ACC112 (cell line): ENCODE results near the gene GRB2.
"Not testable (repeated sequence)": the region's sequence is repeated elsewhere in the genome, so short reads cannot be mapped to it uniquely, and the experiment has no call there.

ENCODE experiments used
- H2AFZ ChIP-seq: fragments of 200-600 bp; sonication (generic); one replicate; pipeline ENCODE4 v1.6.0; 2017; ENCODE audit warnings: antibody characterized with exemption, low read length; ENCODE audit not compliant: unreplicated experiment
- H3K27ac ChIP-seq: fragments of 200-600 bp; sonication (generic); 2 replicates; pipeline ENCODE4 v1.5.1; 2014; ENCODE audit warnings: low read depth, mild to moderate bottlenecking, antibody characterized with exemption, low read length, moderate library complexity
- H3K27me3 ChIP-seq: fragments of 200-600 bp; sonication (generic); 2 replicates; pipeline ENCODE4 v1.6.1; 2014; ENCODE audit warnings: mild to moderate bottlenecking, antibody characterized with exemption, low read length, moderate library complexity, mixed read lengths; ENCODE audit not compliant: insufficient read depth
- H3K36me3 ChIP-seq: fragments of 200-600 bp; sonication (generic); 2 replicates; pipeline ENCODE4 v1.6.1; 2016; ENCODE audit warnings: mild to moderate bottlenecking, antibody characterized with exemption, low read length, moderate library complexity, mixed read lengths; ENCODE audit not compliant: insufficient read depth
- H3K4me1 ChIP-seq: fragments of 200-600 bp; sonication (generic); one replicate; pipeline ENCODE4 v1.6.1; 2016; ENCODE audit warnings: low read length, mixed read lengths; ENCODE audit not compliant: insufficient read depth, unreplicated experiment, control insufficient read depth
- H3K4me3 ChIP-seq: fragments of 200-600 bp; sonication (generic); 2 replicates; pipeline ENCODE4 v1.5.1; 2014; ENCODE audit warnings: mild to moderate bottlenecking, low read depth, low read length
- H3K79me2 ChIP-seq: fragments of 200-600 bp; sonication (generic); one replicate; pipeline ENCODE4 v1.6.0; 2016; ENCODE audit warnings: low read length; ENCODE audit not compliant: control insufficient read depth, unreplicated experiment, insufficient read depth

Gene GRB2

DNA sequence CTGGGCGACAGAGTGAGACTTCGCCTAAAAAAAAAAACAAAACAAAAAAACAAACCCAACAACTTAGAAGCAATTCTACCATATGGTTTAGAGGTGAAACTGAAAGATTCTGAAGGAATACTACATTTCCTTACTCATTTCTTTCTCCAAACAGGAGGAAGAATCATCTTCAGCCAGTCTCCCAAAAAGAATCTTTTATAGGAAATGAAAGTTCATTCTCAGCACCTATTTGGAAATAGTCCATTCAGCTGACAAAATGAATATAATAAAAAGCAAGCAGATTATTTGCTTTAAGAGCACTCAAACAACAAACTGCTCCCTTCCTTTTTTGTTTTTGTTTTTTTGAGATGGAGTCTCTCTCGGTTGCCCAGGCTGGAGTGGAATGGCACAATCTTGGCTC lies 17.7 kb downstream of the GRB2 start:
- peaks cover 29% of the 10 kb centered on the region for H3K4me1 ChIP-seq
- peaks cover 15% of the 10 kb centered on the region; the same call in 1 of the 2 replicates for H3K36me3 ChIP-seq
- no peak overlapping the region for H2AFZ ChIP-seq
- H3K4me3 ChIP-seq: no peak overlapping the region
- H3K79me2 ChIP-seq: peaks cover 78% of the 10 kb centered on the region
- H3K27ac ChIP-seq: no peak overlapping the region
- H3K27me3 ChIP-seq: no peaks in the 10 kb centered on the region

- peaks cover 15% of the 10 kb centered on the region; the same call in 1 of the 2 replicates for H3K36me3 ChIP-seq
- H3K4me1 ChIP-seq: peaks cover 17% of the 10 kb centered on the region
- peaks cover 72% of the 10 kb centered on the region for H3K79me2 ChIP-seq
- H3K4me3 ChIP-seq: no peak overlapping the region
- H3K27ac ChIP-seq: no peak overlapping the region
- no peak overlapping the region for H2AFZ ChIP-seq
- H3K27me3 ChIP-seq: no peaks in the 10 kb centered on the region
Measured at GRCh38 chr17:75386430-75386829, 19.0 kb downstream of the GRB2 start.

DNA sequence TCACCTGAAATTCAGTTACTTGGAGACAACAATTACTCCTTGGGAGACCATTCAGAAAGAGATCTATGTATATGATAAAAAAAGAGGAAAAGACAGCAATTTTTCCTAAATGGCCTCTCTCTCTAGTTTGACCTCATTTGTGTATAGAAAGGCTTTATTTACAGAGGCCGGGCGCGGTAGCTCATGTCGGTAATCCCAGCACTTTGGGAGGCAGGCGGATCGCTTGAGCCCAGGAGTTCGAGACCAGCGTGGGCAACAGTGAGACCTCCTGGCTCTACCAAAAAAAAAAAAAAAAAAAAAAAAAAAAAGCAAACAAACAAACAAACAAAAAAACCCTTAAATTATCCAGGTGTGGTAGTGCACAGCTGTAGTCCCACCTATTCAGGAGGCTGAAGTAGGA lies 20.7 kb downstream of the GRB2 start:
- H3K36me3 ChIP-seq: peaks cover 9% of the 10 kb centered on the region; the same call in 1 of the 2 replicates
- H3K4me1 ChIP-seq: peaks cover 7% of the 10 kb centered on the region
- no peak overlapping the region for H3K4me3 ChIP-seq
- H2AFZ ChIP-seq: no peak overlapping the region
- peaks cover 70% of the 10 kb centered on the region for H3K79me2 ChIP-seq
- H3K27ac ChIP-seq: no peak overlapping the region
- H3K27me3 ChIP-seq: no peaks in the 10 kb centered on the region

DNA sequence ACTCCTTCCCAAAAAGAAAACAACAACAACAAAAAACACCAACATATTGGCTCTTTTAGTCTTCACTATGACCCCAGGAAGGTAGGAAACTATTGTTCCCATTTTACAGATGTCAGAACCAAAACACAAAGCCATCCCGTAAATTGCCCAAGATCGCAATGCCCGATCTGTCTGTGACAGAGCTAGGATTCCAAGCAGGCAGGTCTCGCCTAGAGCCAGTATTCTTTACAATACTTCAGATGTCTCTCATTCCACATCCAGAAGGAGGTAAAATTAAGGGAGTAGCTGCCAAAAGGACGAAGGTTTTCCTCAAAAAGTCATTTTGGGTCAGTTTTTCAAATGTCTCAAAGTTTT lies 21.7 kb downstream of the GRB2 start:
- Histone ChIP-seq H3K27ac (no peak overlapping the region), H3K36me3 (peaks cover 9% of the 10 kb centered on the region; the same call in 1 of the 2 replicates), H3K79me2 (peaks cover 71% of the 10 kb centered on the region), H2AFZ (no peak overlapping the region), H3K27me3 (no peaks in the 10 kb centered on the region), H3K4me1 (peaks cover 7% of the 10 kb centered on the region), H3K4me3 (no peak overlapping the region)

DNA sequence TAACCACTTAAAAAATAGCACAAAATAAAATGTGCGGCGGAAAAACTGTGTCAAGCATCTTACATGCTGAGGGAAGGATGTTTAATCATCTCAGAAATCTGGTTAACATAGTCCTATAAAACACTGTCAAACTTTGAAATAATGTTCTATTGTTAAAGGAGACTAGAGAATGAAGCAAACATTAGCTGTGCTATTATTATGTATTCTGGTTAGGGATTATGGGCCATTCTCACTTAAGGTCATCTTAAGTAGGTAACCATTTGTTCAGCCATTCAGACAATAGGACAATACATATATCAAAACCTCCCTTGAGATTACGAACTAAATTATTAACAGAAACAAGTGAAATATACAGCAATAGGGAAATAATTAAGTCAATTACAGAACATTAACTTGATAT lies 24.7 kb downstream of the GRB2 start:
- Histone ChIP-seq H3K4me1 (peaks cover 7% of the 10 kb centered on the region), H3K4me3 (no peak overlapping the region), H3K79me2 (peaks cover 68% of the 10 kb centered on the region), H3K27me3 (no peaks in the 10 kb centered on the region), H3K36me3 (no peaks in the 10 kb centered on the region), H3K27ac (no peak overlapping the region), H2AFZ (no peak overlapping the region)

- H3K4me3 ChIP-seq: no peak overlapping the region
- peaks cover 7% of the 10 kb centered on the region for H3K4me1 ChIP-seq
- no peaks in the 10 kb centered on the region for H3K36me3 ChIP-seq
- H2AFZ ChIP-seq: no peak overlapping the region
- H3K27me3 ChIP-seq: no peaks in the 10 kb centered on the region
- H3K79me2 ChIP-seq: peaks cover 69% of the 10 kb centered on the region
- H3K27ac ChIP-seq: no peak overlapping the region
Measured at GRCh38 chr17:75380315-75380714, 25.2 kb downstream of the GRB2 start.

DNA sequence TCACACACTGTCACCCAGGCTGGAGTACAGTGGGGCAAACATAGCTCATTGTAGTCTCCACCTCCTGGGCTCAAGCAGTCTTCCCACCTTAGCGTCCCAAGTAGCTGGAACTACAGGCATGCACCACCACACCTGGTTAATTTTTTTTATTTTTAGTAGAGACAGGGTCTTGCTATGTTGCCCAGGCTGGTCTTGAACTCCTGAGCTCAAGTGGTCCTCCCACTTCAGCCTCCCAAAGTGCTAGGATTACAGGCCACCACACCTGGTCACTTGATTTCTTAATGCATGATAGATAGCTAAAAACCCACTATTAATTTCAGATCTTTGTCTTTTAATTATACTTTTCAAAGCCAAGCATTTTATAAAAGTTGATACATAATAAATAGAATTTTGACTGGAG lies 26.1 kb downstream of the GRB2 start:
- not testable (repeated sequence) for H3K27me3 ChIP-seq, H3K36me3 ChIP-seq, H2AFZ ChIP-seq, H3K4me3 ChIP-seq, H3K4me1 ChIP-seq, H3K27ac ChIP-seq
- H3K79me2 ChIP-seq: peaks cover 75% of the 10 kb centered on the region

DNA sequence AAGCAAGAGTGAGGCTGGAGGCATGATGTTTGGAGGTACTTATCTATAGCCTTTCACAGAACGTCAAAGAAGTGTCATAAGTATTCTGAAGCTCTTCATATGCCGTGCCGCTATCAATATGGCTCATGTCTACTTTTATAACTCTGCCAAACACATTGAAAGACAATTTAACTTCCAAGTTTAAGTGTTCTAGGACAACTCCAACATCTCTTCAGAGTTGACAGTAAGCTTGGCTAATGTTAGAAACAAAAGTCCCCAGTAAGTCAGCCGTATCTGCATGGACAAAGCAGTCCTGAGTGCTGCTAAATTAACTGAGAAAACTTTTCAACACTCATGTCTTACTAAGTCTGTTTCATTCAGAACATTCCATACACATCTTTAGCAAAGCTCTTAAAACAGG lies 32.2 kb downstream of the GRB2 start:
- Histone ChIP-seq H3K4me3 (no peak overlapping the region), H2AFZ (no peak overlapping the region), H3K36me3 (no peaks in the 10 kb centered on the region), H3K79me2 (peaks cover 65% of the 10 kb centered on the region), H3K27me3 (no peaks in the 10 kb centered on the region), H3K27ac (no peak overlapping the region), H3K4me1 (peaks cover 7% of the 10 kb centered on the region)

GRCh38 chr17:75371981-75372380 lies 33.5 kb downstream of the GRB2 start:
- peaks cover 63% of the 10 kb centered on the region for H3K79me2 ChIP-seq
- no peak overlapping the region for H3K4me3 ChIP-seq
- no peaks in the 10 kb centered on the region for H3K36me3 ChIP-seq
- peaks cover 7% of the 10 kb centered on the region for H3K4me1 ChIP-seq
- H2AFZ ChIP-seq: no peak overlapping the region
- H3K27me3 ChIP-seq: no peaks in the 10 kb centered on the region
- no peak overlapping the region for H3K27ac ChIP-seq

- H3K4me1 ChIP-seq: peaks cover 7% of the 10 kb centered on the region
- peaks cover 64% of the 10 kb centered on the region for H3K79me2 ChIP-seq
- H3K27me3 ChIP-seq: no peaks in the 10 kb centered on the region
- no peak overlapping the region for H3K27ac ChIP-seq
- H3K4me3 ChIP-seq: no peak overlapping the region
- H2AFZ ChIP-seq: no peak overlapping the region
- no peaks in the 10 kb centered on the region for H3K36me3 ChIP-seq
Measured at GRCh38 chr17:75371339-75371738, 34.1 kb downstream of the GRB2 start.

GRCh38 chr17:75370286-75370915 lies 35.1 kb downstream of the GRB2 start:
- H3K27me3 ChIP-seq: no peaks in the 10 kb centered on the region
- H3K4me3 ChIP-seq: no peak overlapping the region
- H3K79me2 ChIP-seq: peaks cover 72% of the 10 kb centered on the region
- peaks cover 15% of the 10 kb centered on the region for H3K4me1 ChIP-seq
- no peak overlapping the region for H2AFZ ChIP-seq
- H3K27ac ChIP-seq: no peak overlapping the region
- no peaks in the 10 kb centered on the region for H3K36me3 ChIP-seq
